HepG2 (cell line): ENCODE data around the gene ZDHHC8. TPM values are rescaled to one million over a fixed set of nuclear protein-coding genes. Genes with fewer than 3 reads are reported as not detected.

ENCODE experiments used
- ARNT ChIP-seq: fragments of 450-650 bp; IDR thresholded peaks from 2 replicates; pipeline ENCODE4 v1.6.1; 2017
- GATAD1 ChIP-seq: IDR thresholded peaks from 2 replicates; pipeline ENCODE4 v1.6.1; 2016; ENCODE audit warnings: missing genetic modification reagents, missing compliant biosample characterization
- GTF2F1 ChIP-seq: fragments of 150-350 bp; IDR thresholded peaks from 2 replicates; pipeline ENCODE4 v1.6.1; 2014; ENCODE audit warnings: low read length
- HOXA3 ChIP-seq: sonication (generic); formaldehyde crosslinking; IDR thresholded peaks from 2 replicates; pipeline ENCODE4 v1.5.0; 2020; ENCODE audit warnings: missing genetic modification reagents
- MAFF ChIP-seq: IDR thresholded peaks from 2 replicates; pipeline ENCODE4 v1.6.1; 2011; ENCODE audit warnings: low read depth, low read length, improper control_type of control experiment
- MEIS2 ChIP-seq: sonication (generic); formaldehyde crosslinking; IDR thresholded peaks from 2 replicates; pipeline ENCODE4 v1.9.0; 2021; ENCODE audit warnings: mild to moderate bottlenecking, missing genetic modification reagents
- RAD51 ChIP-seq: fragments of 450-650 bp; IDR thresholded peaks from 2 replicates; pipeline ENCODE4 v1.6.1; 2016; ENCODE audit warnings: borderline replicate concordance
- REPIN1 ChIP-seq: sonication (generic); formaldehyde crosslinking; IDR thresholded peaks from 2 replicates; pipeline ENCODE4 v1.8.0; 2022; ENCODE audit warnings: missing genetic modification reagents, low read depth, mild to moderate bottlenecking, borderline replicate concordance
- TCF12 ChIP-seq, 2 experiments: fragments of 450-650 bp in 1 of 2; sonication (generic) in 1 of 2; formaldehyde crosslinking in 1 of 2; IDR thresholded peaks; 2 replicates each; pipeline versions ENCODE4 v1.6.1 to v1.8.0; 2017 to 2022; ENCODE audit warnings: antibody characterized with exemption in 1 of 2, mild to moderate bottlenecking in 1 of 2, missing genetic modification reagents in 1 of 2, moderate library complexity in 1 of 2
- ZNF546 ChIP-seq: sonication (generic); formaldehyde crosslinking; conservative IDR thresholded peaks from 2 replicates; pipeline ENCODE4 v1.8.1; 2023; ENCODE audit warnings: mild to moderate bottlenecking, missing genetic modification reagents
- ZNF547 ChIP-seq: sonication (generic); formaldehyde crosslinking; IDR thresholded peaks from 2 replicates; pipeline ENCODE4 v1.5.1; 2020; ENCODE audit warnings: mild to moderate bottlenecking, missing genetic modification reagents
- ZNF614 ChIP-seq: IDR thresholded peaks from 2 replicates; pipeline ENCODE4 v1.6.1; 2018; ENCODE audit warnings: missing biosample characterization, missing genetic modification reagents, inconsistent platforms, borderline replicate concordance
- ZNF781 ChIP-seq: sonication (generic); formaldehyde crosslinking; IDR thresholded peaks from 2 replicates; pipeline ENCODE4 v1.5.1; 2020; ENCODE audit warnings: borderline replicate concordance, mild to moderate bottlenecking, missing genetic modification reagents; ENCODE audit errors: not compliant biosample characterization
- ZSCAN29 ChIP-seq: sonication (generic); formaldehyde crosslinking; conservative IDR thresholded peaks from 2 replicates; pipeline ENCODE4 v1.4.0; 2020; ENCODE audit warnings: mild to moderate bottlenecking, missing genetic modification reagents
- polyA plus RNA-seq, 8 experiments: library from polyadenylated mRNA; depleted of rRNA in 3 of 8; stranded (reverse) in 7 of 8; unstranded in 1 of 8; fragments of >200 nt; fragmentation: Illumina TruSeq in 4 of 8; extraction: Trizol in 4 of 8; gene quantifications; 2 replicates each; pipeline versions ENCODE4 v1.2.1 to v1.2.3, GENCODE V29; 2011 to 2016; ENCODE audit warnings: low read depth in 4 of 8, missing spikeins in 1 of 8, mixed read lengths in 1 of 8; ENCODE audit not compliant: insufficient read depth in 1 of 8
- total RNA-seq, 5 experiments: library from RNA; depleted of rRNA; stranded (reverse); fragments of >200 nt; fragmentation: Illumina TruSeq; extraction: Trizol; gene quantifications; 2 replicates each; pipeline ENCODE4 v1.2.3, GENCODE V29; 2016; ENCODE audit warnings: low read depth in 1 of 5
- TF ChIP-seq, protein P1 (sequence below): IDR thresholded peaks from 2 replicates; pipeline ENCODE4 v1.6.1; 2012; ENCODE audit warnings: low read length, improper control_type of control experiment
- TF ChIP-seq, protein P2 (sequence below): sonication (generic); formaldehyde crosslinking; IDR thresholded peaks from one replicate; pipeline ENCODE4 v1.5.1; 2020; ENCODE audit warnings: mild to moderate bottlenecking, missing genetic modification reagents; ENCODE audit errors: not compliant biosample characterization
- TF ChIP-seq, protein P3 (sequence below): sonication (generic); formaldehyde crosslinking; IDR thresholded peaks from 2 replicates; pipeline ENCODE4 v1.4.0; 2020; ENCODE audit warnings: mild to moderate bottlenecking, missing genetic modification reagents

Gene ZDHHC8
- total and polyA plus RNA-seq, 2 of the 13 experiments (the other 11 are each of a cell fraction or from before 2014, with no cell fraction given) = 7.5 to 21.3 TPM

DNA sequence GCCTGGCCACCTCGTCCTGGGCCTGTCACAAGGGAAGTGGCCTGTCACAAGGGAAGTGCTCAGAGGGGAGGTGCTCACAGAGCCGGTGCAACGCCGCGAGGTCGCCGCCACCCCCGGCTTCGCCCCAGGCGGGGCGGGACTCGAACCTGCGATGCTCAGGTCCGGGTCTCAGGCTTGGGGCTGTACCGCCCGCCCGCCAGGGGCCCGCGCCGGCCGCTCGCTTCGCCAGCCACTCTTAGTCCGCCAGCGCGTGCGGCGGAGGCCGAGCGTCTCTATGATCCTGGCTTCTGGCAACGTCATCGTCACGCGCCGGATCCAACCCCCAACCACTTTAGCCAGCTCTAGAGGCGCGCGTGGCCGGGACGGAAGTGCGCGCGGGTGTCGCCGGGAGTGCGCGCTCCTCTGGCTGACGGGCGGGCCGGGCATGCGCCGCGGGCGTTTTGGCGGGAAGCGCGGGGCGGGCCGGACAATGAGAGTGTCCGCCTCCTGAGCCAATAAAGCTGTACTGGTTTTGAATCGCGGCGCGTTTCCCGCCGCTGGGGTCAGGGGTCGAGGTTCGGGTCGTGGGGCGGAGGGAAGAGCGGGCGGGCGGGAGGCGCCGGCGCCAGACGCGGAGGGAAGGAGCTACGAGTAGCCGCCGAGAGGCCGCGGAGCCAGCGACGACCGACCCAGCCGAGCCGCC, 14.5 kb upstream of the ZDHHC8 start, which contains the start of gene TRMT2A (continued):
- TF ChIP-seq ZNF781 (CRISPR knock-in tag) (no peak), TCF12 (IDR thresholded peaks at IDR 0.05) (no peak), TCF12 (CRISPR knock-in tag; IDR thresholded peaks at IDR 0.05) (peak; percentile 87), ZNF614 (CRISPR knock-in tag) (peak; percentile 93), ZNF547 (CRISPR knock-in tag) (no peak; the same call in 1 of the 2 replicates), REPIN1 (CRISPR knock-in tag) (peak; percentile 86), MEIS2 (CRISPR knock-in tag) (peak; percentile 43), RAD51 (no peak), GTF2F1 (no peak), ARNT (no peak), ZSCAN29 (CRISPR knock-in tag) (no peak), MAFF (no peak), HOXA3 (peak; percentile 97), GATAD1 (CRISPR knock-in tag) (peak; percentile 97), ZNF546 (CRISPR knock-in tag) (peak; percentile 62)
- TF ChIP-seq, protein P1, sequence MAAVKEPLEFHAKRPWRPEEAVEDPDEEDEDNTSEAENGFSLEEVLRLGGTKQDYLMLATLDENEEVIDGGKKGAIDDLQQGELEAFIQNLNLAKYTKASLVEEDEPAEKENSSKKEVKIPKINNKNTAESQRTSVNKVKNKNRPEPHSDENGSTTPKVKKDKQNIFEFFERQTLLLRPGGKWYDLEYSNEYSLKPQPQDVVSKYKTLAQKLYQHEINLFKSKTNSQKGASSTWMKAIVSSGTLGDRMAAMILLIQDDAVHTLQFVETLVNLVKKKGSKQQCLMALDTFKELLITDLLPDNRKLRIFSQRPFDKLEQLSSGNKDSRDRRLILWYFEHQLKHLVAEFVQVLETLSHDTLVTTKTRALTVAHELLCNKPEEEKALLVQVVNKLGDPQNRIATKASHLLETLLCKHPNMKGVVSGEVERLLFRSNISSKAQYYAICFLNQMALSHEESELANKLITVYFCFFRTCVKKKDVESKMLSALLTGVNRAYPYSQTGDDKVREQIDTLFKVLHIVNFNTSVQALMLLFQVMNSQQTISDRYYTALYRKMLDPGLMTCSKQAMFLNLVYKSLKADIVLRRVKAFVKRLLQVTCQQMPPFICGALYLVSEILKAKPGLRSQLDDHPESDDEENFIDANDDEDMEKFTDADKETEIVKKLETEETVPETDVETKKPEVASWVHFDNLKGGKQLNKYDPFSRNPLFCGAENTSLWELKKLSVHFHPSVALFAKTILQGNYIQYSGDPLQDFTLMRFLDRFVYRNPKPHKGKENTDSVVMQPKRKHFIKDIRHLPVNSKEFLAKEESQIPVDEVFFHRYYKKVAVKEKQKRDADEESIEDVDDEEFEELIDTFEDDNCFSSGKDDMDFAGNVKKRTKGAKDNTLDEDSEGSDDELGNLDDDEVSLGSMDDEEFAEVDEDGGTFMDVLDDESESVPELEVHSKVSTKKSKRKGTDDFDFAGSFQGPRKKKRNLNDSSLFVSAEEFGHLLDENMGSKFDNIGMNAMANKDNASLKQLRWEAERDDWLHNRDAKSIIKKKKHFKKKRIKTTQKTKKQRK = no peak
- TF ChIP-seq, protein P2, sequence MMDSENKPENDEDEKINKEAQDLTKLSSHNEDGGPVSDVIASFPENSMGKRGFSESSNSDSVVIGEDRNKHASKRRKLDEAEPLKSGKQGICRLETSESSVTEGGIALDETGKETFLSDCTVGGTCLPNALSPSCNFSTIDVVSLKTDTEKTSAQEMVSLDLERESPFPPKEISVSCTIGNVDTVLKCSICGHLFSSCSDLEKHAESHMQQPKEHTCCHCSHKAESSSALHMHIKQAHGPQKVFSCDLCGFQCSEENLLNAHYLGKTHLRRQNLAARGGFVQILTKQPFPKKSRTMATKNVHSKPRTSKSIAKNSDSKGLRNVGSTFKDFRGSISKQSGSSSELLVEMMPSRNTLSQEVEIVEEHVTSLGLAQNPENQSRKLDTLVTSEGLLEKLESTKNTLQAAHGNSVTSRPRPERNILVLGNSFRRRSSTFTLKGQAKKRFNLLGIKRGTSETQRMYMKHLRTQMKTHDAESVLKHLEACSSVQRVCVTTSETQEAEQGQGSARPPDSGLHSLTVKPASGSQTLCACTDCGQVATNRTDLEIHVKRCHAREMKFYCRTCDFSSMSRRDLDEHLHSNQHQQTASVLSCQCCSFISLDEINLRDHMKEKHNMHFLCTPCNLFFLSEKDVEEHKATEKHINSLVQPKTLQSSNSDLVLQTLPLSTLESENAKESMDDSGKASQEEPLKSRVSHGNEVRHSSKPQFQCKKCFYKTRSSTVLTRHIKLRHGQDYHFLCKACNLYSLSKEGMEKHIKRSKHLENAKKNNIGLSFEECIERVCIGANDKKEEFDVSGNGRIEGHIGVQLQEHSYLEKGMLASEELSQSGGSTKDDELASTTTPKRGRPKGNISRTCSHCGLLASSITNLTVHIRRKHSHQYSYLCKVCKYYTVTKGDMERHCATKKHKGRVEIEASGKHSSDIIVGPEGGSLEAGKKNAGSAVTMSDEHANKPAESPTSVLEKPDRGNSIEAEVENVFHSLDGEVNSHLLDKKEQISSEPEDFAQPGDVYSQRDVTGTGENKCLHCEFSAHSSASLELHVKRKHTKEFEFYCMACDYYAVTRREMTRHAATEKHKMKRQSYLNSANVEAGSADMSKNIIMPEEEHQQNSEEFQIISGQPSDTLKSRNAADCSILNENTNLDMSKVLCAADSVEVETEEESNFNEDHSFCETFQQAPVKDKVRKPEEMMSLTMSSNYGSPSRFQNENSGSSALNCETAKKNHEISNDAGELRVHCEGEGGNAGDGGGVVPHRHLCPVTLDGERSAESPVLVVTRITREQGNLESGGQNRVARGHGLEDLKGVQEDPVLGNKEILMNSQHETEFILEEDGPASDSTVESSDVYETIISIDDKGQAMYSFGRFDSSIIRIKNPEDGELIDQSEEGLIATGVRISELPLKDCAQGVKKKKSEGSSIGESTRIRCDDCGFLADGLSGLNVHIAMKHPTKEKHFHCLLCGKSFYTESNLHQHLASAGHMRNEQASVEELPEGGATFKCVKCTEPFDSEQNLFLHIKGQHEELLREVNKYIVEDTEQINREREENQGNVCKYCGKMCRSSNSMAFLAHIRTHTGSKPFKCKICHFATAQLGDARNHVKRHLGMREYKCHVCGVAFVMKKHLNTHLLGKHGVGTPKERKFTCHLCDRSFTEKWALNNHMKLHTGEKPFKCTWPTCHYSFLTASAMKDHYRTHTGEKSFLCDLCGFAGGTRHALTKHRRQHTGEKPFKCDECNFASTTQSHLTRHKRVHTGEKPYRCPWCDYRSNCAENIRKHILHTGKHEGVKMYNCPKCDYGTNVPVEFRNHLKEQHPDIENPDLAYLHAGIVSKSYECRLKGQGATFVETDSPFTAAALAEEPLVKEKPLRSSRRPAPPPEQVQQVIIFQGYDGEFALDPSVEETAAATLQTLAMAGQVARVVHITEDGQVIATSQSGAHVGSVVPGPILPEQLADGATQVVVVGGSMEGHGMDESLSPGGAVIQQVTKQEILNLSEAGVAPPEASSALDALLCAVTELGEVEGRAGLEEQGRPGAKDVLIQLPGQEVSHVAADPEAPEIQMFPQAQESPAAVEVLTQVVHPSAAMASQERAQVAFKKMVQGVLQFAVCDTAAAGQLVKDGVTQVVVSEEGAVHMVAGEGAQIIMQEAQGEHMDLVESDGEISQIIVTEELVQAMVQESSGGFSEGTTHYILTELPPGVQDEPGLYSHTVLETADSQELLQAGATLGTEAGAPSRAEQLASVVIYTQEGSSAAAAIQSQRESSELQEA (CRISPR knock-in tag) = no peak
- TF ChIP-seq, protein P3, sequence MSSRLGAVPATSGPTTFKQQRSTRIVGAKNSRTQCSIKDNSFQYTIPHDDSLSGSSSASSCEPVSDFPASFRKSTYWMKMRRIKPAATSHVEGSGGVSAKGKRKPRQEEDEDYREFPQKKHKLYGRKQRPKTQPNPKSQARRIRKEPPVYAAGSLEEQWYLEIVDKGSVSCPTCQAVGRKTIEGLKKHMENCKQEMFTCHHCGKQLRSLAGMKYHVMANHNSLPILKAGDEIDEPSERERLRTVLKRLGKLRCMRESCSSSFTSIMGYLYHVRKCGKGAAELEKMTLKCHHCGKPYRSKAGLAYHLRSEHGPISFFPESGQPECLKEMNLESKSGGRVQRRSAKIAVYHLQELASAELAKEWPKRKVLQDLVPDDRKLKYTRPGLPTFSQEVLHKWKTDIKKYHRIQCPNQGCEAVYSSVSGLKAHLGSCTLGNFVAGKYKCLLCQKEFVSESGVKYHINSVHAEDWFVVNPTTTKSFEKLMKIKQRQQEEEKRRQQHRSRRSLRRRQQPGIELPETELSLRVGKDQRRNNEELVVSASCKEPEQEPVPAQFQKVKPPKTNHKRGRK (CRISPR knock-in tag) = no peak
